HG02840 (cell line): ENCODE data around the gene DDX42.

ENCODE experiments used
- ATAC-seq: cut with Tn5 transposase; IDR thresholded peaks from one replicate; pipeline ENCODE4 v1.9.1; 2021; ENCODE audit warnings: mild to moderate bottlenecking, moderate library complexity, moderate number of reproducible peaks; ENCODE audit not compliant: unreplicated experiment, low FRiP score

The DDX42 gene

DNA sequence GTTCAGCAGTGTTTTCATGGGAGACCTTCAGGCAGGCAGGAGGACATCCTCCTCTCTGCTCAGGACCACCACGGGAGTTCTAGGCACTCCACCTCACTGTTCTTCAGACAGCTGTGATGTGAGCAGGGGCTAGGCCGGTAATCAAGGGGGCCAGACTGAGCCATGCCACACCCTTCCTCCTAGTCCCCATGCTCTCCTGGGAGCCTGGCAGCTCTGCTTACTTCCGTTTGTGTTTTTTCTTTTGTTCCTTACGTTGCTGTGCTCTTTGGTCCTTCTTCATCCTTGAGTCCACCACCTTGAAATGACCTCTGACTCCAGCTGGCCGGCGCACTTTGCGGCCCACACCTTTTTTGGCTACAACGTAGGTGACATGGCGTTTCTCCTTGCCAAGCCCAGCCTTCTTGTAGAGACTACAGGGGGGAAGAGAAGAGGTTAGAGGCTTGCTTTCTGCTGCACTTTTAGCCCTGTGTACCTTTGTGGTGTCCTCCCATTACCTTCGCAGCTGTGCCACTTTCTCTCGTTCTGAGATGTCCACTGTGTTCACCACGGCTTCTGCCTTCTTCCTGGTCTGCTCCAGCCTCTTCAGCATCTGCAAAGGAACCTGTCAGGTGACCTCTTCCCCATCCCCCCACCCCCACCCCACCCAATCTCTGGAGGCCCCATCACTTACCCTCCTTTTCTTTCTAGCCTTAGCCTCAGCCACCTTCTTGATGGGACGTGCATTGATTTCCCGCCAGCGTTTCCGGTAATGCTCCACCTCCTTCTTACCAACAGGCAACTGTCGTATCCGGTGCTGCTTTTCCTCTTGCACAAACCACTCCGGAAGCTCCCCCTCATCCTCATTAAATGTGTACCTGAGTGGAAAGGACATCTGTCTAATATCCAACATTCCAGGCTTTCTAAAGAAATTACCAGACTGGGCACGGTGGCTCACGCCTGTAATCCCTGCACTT lies 45.9 kb downstream of the DDX42 start:
- no peak for ATAC-seq

DNA sequence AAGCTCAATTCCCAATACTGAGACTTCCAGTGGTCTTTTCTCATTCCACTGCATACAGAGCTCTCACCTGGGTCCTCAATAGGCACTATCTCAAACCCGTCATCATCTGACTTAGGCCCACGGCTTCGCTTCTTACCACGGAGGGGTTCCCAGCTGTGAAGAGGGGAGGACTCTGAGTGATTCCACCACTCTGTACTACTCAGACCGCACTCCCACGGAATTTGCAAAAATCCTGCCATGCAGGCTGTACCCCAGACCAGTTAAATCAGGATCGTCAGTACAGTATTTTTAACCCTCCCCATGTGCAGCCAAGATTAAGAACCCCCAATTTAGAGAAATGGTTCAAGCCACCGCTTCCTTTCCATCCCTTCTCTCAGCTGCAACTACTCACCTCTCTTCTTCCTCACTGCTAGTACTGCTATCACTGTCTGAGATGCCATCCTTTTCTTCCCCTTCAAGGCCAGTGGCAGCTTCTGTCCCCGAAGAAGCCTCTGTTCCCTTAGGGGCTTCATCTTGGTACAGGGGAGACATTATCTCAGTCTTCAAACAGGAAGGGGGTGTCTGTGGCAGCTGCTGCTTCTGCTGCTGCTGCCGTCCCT lies 47.1 kb downstream of the DDX42 start:
- ATAC-seq: no peak

DNA sequence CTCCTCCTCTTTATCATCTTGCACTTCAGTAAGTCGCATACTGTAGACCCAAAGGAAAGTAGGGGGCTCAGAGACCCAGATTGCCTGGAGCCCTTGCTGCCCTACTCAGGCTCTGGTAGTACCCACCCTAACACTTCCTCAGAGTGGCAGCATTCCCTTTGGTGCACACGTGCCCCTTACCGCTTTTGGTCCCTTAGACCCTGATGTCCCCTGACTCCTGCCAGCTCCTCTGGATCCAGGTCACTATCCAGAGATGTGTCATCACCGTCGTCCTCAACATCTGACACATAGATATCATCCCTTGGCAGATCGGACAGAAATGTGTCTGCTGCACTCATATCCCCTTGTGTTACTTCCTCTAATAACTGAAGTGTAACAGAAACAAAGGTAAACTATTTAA lies 47.8 kb downstream of the DDX42 start:
- ATAC-seq: no peak

DNA sequence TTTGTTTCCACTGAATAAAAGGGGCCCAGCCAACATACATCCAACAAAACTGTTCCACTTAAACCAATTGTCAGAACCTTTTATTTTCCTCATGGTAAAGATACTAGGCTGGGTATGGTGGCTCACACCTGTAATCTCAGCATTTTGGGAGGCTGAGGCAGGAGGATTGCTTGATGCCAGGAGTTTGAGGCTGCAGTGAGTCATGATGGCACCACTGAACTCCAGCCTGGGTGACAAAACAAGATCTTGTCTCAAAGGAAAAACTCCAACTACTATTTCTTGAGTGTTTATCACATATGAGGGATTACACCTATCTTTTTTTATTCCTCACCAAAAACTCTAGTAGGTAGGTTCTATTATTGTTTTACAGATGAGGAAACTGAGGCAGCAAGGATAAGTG lies 48.6 kb downstream of the DDX42 start:
- no peak for ATAC-seq

DNA sequence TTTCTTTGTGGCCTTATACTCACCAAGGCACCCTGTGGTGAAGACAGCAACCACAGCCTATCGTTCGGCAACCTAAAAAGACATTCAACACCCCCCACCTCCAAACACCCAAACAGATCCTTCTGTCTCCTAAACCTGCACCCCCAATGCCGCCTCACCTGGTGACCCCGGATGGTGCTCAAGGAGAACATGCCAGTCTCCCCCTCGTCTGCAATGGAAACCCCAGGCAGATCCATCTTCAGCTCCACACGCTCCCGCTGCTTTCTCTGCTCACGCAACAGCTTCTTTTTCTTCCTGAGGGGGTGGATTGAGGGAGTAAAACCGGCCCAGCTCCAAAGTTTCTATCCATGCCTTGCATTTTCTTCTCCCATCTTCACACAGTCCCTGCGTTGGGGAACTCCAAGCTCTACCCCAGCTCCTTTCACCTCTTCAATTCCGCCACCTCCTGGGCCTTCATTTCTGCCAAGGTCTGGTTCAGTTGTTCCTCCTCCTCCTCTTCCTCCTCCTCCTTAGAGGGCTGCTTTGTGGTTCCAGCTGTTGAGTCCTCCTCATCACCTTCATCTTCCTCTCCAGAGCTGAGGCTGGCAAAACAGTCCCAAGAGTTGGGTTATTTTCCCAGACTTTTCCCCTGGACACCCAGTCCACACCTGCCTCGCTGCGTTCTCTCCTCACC lies 49.8 kb downstream of the DDX42 start:
- no peak for ATAC-seq

DNA sequence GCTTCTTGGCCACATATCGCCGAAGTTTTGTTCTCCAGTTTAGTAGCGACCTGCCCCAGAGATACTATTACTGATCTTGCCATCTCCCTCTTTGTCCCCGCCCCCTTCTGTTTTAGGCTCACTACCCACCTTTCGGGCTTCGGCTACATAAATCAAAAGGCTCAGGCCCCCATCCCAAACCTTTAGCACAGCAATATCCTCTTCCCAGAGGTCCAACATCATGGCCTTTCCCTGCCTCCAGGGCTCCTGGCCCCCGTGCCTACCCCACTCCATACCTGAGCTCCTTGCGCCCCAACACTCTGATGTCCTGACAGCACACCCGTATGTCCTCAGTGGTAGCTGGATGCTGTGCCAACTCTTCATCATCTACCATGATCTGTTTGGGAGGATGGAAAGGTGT lies 50.4 kb downstream of the DDX42 start:
- no peak for ATAC-seq

DNA sequence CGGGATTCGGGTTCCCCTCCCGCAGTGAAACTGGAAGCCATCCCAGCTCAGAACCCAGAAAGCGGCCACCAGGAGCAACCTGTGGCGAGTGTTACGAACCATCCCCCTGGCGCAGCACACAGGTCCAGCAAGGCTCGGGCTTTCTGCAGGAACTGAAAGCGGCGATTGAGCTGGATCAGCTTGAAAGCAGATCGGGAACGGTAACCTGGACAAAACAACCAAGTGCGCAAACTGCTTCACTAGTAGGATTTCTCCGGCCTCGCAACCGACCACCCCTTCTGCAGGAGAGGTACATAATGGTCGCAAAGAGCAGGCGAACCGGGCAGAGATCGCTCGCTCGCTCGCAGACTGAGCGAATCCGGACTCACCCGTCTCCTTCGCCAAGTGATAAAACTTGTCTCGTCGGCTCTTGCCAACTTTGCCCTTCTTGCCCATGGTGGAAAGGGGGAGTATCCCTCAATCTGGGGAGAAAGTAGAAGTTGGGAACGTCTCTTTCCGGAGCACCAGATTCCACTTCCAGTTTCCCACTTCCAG lies 52.6 kb downstream of the DDX42 start:
- ATAC-seq: peak; percentile 2

DNA sequence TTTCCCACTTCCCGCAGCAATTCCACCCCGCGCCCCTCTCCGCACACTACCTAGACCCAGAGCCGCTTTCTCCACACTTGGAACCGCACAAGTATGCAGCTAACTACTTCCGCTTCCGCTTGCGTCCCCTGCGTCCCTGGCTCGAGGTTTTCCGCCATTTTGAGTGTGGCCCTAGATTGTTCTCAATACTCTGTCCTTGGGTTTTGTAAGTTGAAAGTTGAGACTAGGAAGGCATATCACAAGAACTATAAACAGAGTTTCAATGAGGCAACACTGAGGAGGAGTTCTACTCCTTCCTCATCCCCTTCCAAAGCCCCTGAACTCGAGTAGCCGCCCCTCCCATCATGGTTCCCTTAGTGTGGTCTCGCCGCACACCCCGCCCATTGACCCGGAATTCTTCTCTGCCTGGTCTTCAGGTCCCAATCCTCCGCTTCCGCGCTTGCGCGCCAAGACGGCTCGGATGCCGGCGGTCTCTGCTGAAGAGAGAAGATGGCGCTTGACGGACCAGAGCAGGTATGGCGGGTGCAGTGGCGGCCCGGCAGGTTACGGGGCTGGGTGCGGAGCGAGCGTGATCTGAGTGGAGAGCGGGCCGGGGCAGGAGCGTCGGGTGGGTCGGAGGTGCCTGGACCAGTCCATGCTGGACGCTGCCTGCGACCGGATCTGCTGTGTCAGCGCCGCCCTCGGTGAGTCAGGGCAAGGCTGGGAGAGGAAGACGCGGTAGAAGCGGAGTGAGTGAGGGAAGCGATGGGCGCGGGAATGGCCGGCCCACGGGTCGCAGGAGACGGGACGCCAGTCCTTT lies 53.2 kb downstream of the DDX42 start, which contains the start of the genes FTSJ3 and PSMC5:
FTSJ3 (minus strand) TSS at position 662 of the 799 bp plus-strand sequence. CDS start 761 bp downstream, outside the sequence.
PSMC5 (plus strand) TSS at position 430 of the 799 bp plus-strand sequence; CDS start at position 490, 60 bp downstream.
- peak; percentile 81 for ATAC-seq

DNA sequence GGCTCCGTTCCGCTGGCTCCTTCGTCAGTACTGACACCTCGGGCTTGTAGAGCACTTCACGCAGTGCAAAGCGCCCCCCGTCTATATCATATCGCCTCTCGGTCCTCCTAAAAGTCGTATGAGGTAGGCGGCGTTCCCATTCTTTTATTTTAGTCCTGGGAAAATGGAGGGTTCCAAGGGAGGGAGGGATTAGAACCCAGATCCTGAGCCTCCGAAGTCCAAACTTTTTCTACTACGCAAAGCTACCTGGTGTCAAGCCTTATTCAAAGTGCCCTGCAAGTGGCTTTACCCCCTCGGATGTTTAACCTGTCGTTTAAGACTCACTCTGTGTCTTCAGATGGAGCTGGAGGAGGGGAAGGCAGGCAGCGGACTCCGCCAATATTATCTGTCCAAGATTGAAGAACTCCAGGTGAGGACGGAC lies 53.8 kb downstream of the DDX42 start:
- ATAC-seq: no peak

DNA sequence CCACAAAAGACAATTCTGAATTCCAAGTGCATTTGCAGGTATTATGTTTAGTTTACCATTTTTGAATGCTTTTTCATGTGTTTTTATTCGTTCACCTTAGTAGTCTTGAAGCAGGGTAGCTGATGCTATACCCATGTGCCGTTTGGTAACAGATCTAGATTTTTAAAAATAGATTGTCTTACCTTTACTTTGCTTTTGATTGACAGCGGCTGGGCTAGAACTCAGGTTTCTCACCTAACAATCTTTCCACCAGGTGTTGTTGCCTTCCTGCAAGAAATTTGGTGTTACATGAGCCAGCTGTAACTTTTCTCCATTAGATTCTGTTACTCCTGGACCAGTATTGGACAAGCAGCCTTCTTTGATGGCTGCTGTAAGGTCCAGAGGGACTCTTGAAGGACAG lies 55.0 kb downstream of the DDX42 start:
- ATAC-seq: no peak

DNA sequence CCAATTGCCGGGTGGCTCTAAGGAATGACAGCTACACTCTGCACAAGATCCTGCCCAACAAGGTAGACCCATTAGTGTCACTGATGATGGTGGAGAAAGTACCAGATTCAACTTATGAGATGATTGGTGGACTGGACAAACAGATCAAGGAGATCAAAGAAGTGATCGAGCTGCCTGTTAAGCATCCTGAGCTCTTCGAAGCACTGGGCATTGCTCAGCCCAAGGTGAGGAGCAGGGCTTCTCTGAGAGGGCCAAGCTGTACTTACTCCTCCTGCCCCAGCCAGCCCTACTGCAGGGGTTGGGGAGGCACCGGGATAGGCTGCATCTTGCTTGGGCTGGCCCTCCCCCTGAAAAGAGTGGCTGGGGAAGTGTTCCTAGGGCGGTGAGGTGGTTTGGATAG lies 56.3 kb downstream of the DDX42 start:
- no peak for ATAC-seq

DNA sequence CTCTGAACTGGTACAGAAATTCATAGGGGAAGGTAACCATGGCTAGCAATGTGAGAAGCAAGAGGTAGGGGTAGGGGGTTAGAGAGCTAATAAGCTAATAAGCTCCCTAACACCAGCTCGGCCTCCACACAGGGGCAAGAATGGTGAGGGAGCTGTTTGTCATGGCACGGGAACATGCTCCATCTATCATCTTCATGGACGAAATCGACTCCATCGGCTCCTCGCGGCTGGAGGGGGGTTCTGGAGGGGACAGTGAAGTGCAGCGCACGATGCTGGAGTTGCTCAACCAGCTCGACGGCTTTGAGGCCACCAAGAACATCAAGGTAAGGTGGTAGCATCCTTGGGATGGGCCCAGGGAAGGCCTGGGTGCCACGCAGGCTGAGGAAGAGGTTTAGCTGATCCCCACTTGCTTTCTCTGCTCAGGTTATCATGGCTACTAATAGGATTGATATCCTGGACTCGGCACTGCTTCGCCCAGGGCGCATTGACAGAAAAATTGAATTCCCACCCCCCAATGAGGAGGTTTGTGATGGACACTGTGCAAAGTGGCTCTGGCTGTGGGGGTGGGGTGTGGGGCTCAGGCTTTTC lies 57.0 kb downstream of the DDX42 start:
- no peak for ATAC-seq

DNA sequence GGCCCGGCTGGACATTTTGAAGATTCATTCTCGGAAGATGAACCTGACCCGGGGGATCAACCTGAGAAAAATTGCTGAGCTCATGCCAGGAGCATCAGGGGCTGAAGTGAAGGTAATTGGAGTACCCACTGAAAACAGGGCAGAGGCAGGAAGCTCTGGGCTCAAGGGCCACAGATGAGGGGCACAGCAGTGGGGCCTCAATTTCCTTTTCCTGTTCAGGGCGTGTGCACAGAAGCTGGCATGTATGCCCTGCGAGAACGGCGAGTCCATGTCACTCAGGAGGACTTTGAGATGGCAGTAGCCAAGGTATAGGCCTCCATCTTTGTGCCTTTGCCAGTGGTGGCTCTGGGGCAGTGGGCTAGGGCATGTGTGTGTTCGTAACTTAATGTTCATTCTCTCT lies 57.5 kb downstream of the DDX42 start:
- ATAC-seq: no peak

DNA sequence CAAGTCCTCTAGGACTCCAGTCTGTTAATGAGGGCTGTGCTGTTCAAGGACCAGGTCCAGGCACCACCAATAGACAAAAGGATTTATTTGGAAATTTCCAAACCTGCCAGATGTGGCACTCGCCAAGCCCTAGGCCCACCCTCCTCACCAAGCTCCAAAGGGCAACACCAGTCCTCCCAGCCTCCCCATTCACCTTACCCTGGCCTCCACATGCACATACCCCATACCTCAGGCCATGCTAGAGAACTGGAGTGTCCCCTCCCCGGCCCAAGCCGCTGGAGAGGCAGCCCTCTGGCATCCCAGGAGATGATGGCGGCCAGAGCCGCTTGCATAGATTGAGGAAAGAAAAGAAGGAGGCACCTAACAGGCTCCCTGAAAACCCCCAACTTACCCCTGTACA lies 58.0 kb downstream of the DDX42 start:
- no peak for ATAC-seq

DNA sequence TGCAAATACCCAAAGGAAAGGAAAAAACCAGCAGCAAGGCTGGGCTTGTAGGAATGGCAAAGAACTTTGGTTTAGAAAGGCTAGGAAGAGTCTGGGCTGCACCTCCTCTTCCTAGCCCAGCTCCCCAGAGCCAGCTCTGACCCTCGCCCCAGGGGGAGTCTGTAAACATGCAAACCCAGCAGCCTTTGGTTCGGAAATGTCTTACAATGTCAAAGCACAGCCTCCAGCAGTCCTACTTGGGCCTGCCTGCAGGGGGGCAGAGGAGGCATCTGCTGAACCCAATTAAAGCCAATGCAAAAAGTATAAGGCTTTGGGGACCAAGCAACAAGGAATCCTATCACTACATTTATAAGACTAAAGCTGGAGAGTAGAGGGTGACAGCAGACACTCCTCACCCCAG lies 58.5 kb downstream of the DDX42 start:
- no peak for ATAC-seq

DNA sequence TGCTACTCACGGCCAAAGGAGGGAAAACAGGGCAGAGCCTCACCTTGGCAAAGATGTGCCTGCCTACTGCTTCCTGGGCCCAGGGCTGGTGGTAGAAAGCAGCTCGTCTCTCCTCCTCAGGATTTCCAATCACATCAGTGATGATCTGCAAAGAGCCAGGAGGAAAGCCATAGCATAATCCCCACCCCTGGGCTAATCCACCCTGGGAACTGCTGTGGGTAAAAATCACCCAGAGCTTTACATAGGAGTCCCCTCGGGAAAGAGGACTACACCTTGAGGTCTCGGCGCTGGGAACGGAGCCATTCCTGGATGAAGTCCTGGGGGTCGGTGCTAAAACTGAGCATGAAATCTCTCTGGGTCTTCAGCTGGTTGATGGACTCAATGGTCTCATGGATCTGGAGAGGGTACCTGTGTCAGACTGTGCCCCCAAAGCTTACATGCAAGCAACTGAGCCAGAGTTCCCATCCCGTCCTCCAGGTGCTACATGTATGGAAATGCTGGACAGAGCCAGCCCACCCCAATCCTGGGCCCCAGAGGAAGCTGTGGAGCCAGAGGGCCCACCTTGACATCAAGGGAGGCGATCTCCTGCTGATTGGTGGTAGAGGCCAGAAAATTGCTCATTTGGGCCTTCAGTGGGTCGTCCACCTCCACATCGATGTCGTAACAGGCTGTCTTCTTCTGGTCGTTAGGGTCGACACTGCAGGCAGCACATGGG lies 59.2 kb downstream of the DDX42 start:
- ATAC-seq: no peak

DNA sequence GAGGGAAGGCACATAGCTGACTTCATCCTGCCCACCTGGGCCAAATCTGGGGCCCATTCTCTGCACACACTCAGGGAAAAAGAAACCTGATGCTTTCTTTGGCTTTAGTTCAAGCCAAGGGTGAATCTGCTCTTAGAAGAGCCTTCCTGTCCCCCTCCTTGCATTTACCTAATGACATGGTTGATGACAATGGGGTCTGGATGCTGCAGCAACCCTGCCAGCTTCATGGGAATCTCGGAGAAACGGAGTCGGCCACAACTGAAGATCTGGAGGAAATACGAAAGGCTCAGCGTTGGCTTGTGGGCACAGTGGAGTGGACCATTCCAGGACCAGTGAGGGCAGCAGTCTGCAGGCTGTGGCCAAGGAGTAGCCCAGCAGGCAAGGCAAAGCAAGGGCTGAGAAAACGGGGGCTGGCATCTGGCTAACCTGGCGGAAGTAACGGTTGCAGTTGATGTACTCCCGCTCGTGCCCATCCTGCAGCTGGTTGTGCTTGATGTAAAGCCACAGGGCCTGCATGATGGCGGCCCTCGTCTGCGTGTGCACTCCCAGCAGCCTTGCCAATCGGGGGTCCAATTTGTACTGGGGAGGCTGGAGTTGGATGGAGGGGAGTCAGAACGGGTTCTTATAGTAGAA lies 59.9 kb downstream of the DDX42 start:
- ATAC-seq: no peak

DNA sequence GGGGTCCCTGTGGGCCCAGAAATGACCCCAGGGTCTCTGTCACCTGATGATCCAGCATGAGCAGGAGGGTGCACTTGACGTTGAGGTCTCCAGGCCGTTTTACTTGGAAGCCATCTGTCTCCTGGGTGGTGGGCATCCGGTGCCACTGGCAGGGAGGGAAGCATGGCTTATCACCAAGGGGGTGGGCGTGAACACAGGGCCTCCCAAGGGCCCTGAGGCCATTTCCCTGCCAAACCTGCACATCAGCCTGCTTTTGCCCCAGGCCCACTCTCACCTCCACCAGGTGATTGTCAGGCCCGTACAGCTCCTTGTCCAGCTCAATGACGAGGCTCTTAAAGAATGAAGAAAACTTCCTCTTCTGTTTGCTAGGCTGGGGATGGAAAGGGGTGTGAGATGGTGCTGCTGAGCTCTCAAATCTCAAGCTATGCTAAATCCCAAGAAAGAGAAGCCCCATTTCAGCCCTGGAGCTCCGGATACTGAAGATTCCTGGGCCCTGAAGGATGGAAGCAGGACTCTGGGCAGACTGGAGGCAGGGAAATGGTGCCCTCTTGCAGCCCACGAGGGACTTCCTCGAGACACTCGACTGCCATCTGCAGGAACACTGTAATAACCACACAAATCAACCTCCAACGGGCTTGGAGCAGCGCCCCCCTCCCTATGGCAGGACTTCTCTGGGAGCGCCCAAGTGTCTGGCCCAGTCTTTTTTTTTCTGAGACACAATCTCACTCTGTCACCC lies 60.6 kb downstream of the DDX42 start:
- ATAC-seq: no peak
